DOHH2 (cell line): ENCODE measurements around the gene MAP3K20.

Experiments used
- H3F3A ChIP-seq: fragments of 200-600 bp; sonication (generic), shearing (Covaris generic); 2 replicates; pipeline ENCODE4 v1.6.0; 2016; ENCODE audit warnings: antibody characterized with exemption, mild to moderate bottlenecking; ENCODE audit not compliant: control insufficient read depth, insufficient read depth
- H3K27ac ChIP-seq: fragments of 200-600 bp; sonication (generic); 2 replicates; pipeline ENCODE4 v1.5.1; 2014; ENCODE audit warnings: low read depth, mild to moderate bottlenecking, low read length, moderate library complexity
- H3K27me3 ChIP-seq: fragments of 200-600 bp; sonication (generic); 2 replicates; pipeline ENCODE4 v1.6.1; 2014; ENCODE audit warnings: mild to moderate bottlenecking, low read length, mixed read lengths; ENCODE audit not compliant: control insufficient read depth
- H3K36me3 ChIP-seq: fragments of 200-600 bp; sonication (generic); 2 replicates; pipeline ENCODE4 v1.6.1; 2014; ENCODE audit warnings: mild to moderate bottlenecking, low read length, moderate library complexity, mixed read lengths; ENCODE audit not compliant: control insufficient read depth
- H3K4me1 ChIP-seq: fragments of 200-600 bp; sonication (generic); 2 replicates; pipeline ENCODE4 v1.6.1; 2014; ENCODE audit warnings: mild to moderate bottlenecking, low read length, mixed read lengths; ENCODE audit not compliant: control insufficient read depth
- H3K4me2 ChIP-seq: fragments of 200-600 bp; sonication (generic); 2 replicates; pipeline ENCODE4 v1.6.0; 2014; ENCODE audit warnings: mild to moderate bottlenecking, low read length, moderate library complexity
- H3K4me3 ChIP-seq: fragments of 200-600 bp; sonication (generic); 2 replicates; pipeline ENCODE4 v1.5.1; 2014; ENCODE audit warnings: mild to moderate bottlenecking, low read length, mixed read lengths
- H3K79me2 ChIP-seq: fragments of 200-600 bp; sonication (generic); 2 replicates; pipeline ENCODE4 v1.6.1; 2014; ENCODE audit warnings: mild to moderate bottlenecking, low read length, mixed read lengths; ENCODE audit not compliant: control insufficient read depth
- H3K9me2 ChIP-seq: fragments of 200-600 bp; sonication (generic); replicated peaks from 2 replicates; pipeline ENCODE4 v1.6.1; 2014; ENCODE audit warnings: mild to moderate bottlenecking, low read length, mixed read lengths; ENCODE audit not compliant: control insufficient read depth
- H3K9me3 ChIP-seq: fragments of 200-600 bp; sonication (generic); 2 replicates; pipeline ENCODE4 v1.6.1; 2014; ENCODE audit warnings: antibody characterized with exemption, low read length, mixed read lengths; ENCODE audit not compliant: control insufficient read depth, insufficient read depth
- H4K20me1 ChIP-seq: fragments of 200-600 bp; sonication (generic); 2 replicates; pipeline ENCODE4 v1.6.0; 2014; ENCODE audit warnings: low read depth, mild to moderate bottlenecking, antibody characterized with exemption, low read length, moderate library complexity; ENCODE audit not compliant: control insufficient read depth, insufficient read depth
- CTCF ChIP-seq: fragments of 200-600 bp; sonication (generic); IDR thresholded peaks from one replicate; pipeline ENCODE4 v1.5.1; 2014; ENCODE audit warnings: antibody characterized with exemption, mild to moderate bottlenecking, low read depth, low read length; ENCODE audit not compliant: poor library complexity, severe bottlenecking
- EZH2phosphoT487 ChIP-seq: fragments of 200-600 bp; sonication (generic); IDR thresholded peaks from 2 replicates; pipeline ENCODE4 v1.6.1; 2017; ENCODE audit warnings: borderline replicate concordance, mild to moderate bottlenecking, antibody characterized with exemption, low read length, moderate library complexity, mixed read lengths

The MAP3K20 gene

GRCh38 chr2:173146590-173146989 is 70.9 kb downstream of the MAP3K20 start:
- Histone ChIP-seq H3K9me3 (peaks cover 12% of the 10 kb centered on the region; the same call in 1 of the 2 replicates), H3K4me2 (no peak overlapping the region), H3K27ac (no peak overlapping the region)

GRCh38 chr2:173148520-173148919 is 72.9 kb downstream of the MAP3K20 start:
- H4K20me1 ChIP-seq, result no peaks in the 10 kb centered on the region
- no peak overlapping the region for H3K27ac ChIP-seq
- peaks cover 43% of the 10 kb centered on the region for H3K79me2 ChIP-seq
- no peak overlapping the region for H3K4me3 ChIP-seq
- H3K9me2 ChIP-seq, result no peaks in the 10 kb centered on the region
- no peaks in the 10 kb centered on the region for H3K36me3 ChIP-seq
- TF ChIP-seq EZH2phosphoT487 (no peak), CTCF (no peak)
- H3F3A ChIP-seq, result no peaks in the 10 kb centered on the region
- H3K4me1 ChIP-seq, result no peaks in the 10 kb centered on the region
- H3K4me2 ChIP-seq, result no peak overlapping the region
- no peaks in the 10 kb centered on the region for H3K9me3 ChIP-seq
- H3K27me3 ChIP-seq, result no peaks in the 10 kb centered on the region

More at GRCh38 chr2:173146590-173146989, 70.9 kb downstream of the MAP3K20 start:
- TF ChIP-seq EZH2phosphoT487, result no peak
- TF ChIP-seq CTCF, result no peak
- Histone ChIP-seq H3K36me3 (0 out of 2 replicates have a peak, but pooled peaks cover 4% of the 10 kb centered on the region), H3K4me3 (no peak overlapping the region), H3K27me3 (no peaks in the 10 kb centered on the region), H3K79me2 (peaks cover 40% of the 10 kb centered on the region), H3F3A (no peaks in the 10 kb centered on the region), H3K4me1 (no peaks in the 10 kb centered on the region), H3K9me2 (no peaks in the 10 kb centered on the region), H4K20me1 (no peaks in the 10 kb centered on the region)

- no peaks in the 10 kb centered on the region for H3K36me3 ChIP-seq
- no peaks in the 10 kb centered on the region for H3K9me2 ChIP-seq
- no peak overlapping the region for H3K27ac ChIP-seq
- no peaks in the 10 kb centered on the region for H3K9me3 ChIP-seq
- no peak overlapping the region for H3K4me3 ChIP-seq
- H3K27me3 ChIP-seq, result no peaks in the 10 kb centered on the region
- H3F3A ChIP-seq, result no peaks in the 10 kb centered on the region
- no peaks in the 10 kb centered on the region for H4K20me1 ChIP-seq
- no peaks in the 10 kb centered on the region for H3K4me1 ChIP-seq
- H3K4me2 ChIP-seq, result no peak overlapping the region
- TF ChIP-seq EZH2phosphoT487 (no peak), CTCF (no peak)
- peaks cover 43% of the 10 kb centered on the region for H3K79me2 ChIP-seq
Observed at GRCh38 chr2:173149491-173149890, 73.8 kb downstream of the MAP3K20 start.

- Histone ChIP-seq H3K27ac (no peak overlapping the region), H3K9me2 (no peaks in the 10 kb centered on the region), H3K4me1 (no peaks in the 10 kb centered on the region)
Observed at GRCh38 chr2:173150087-173150486, 74.4 kb downstream of the MAP3K20 start.

More at GRCh38 chr2:173150087-173150486, 74.4 kb downstream of the MAP3K20 start:
- Histone ChIP-seq H3K4me2 (no peak overlapping the region), H3K4me3 (no peak overlapping the region), H3K79me2 (peaks cover 43% of the 10 kb centered on the region), H3K27me3 (no peaks in the 10 kb centered on the region), H3K9me3 (0 out of 2 replicates have a peak, but pooled peaks cover under 1% of the 10 kb centered on the region), H4K20me1 (no peaks in the 10 kb centered on the region), H3F3A (no peaks in the 10 kb centered on the region), H3K36me3 (no peaks in the 10 kb centered on the region)
- TF ChIP-seq EZH2phosphoT487 (no peak), CTCF (no peak)
